SK-N-MC (cell line): ENCODE measurements around the gene TAF4.

Experiments used
- EZH2 ChIP-seq: fragments of 200-600 bp; sonication (generic); IDR thresholded peaks from one replicate; pipeline ENCODE4 v1.6.1; 2017; ENCODE audit warnings: antibody characterized with exemption
- FOXP2 ChIP-seq: optimal IDR thresholded peaks from 2 replicates; pipeline ENCODE3; 2011; ENCODE audit warnings: mild to moderate bottlenecking, moderate library complexity; ENCODE audit not compliant: insufficient read depth; ENCODE audit errors: extremely low read length, control extremely low read depth
- POLR2AphosphoS5 ChIP-seq: IDR thresholded peaks from 2 replicates; pipeline ENCODE4 v1.6.1; 2012; ENCODE audit warnings: mild to moderate bottlenecking, low read depth, low read length, borderline replicate concordance

DNA sequence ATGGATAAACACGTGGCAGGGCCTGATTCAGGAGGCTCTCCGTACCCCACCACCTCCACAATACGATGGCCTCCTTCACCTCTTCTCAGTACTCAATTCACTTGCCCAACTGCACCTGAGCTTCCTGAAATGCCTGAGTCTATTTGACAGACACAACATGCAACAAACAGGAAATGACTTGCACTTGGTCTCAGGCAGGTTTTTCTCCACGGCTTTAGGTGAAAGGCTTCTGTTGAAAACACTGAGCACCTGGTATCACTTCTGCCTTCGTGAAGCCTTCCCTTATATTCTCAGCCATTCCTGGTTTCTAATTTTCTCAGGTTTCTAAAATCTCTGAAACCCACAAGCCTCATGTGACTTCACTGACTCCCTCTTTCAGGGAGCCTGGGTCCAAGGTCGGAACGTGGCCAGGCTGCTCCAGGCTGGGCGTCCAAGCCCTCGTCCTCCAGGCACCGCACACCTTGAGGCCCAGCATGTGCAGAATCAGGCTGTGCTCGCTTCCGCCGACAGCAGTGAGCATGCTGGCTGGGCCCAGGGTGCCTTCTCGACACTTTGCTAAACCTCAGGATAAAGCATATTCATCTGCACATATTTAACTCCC lies 34.7 kb downstream of the TAF4 start:
- TF ChIP-seq EZH2 (no peak), POLR2AphosphoS5 (no peak), FOXP2 (no peak)
